SK-N-SH (cell line): ENCODE data around the gene ARRDC3. TPM values are rescaled to one million over a fixed set of nuclear protein-coding genes. Genes with fewer than 3 reads are reported as not detected.

Experiments used
- CTCF ChIA-PET: fragments of 300-600, 350-600 bp; formaldehyde crosslinking; extraction: SDS; loops from one replicate; lab custom pipeline; 2021; lab: Yijun Ruan, JAX
- POLR2A ChIA-PET: fragments of 350-600 bp; sonication (Branson Sonifier 250); formaldehyde crosslinking; extraction: SDS; loops from one replicate; lab custom pipeline; 2020; ENCODE audit warnings: antibody characterized with exemption, inconsistent platforms; lab: Yijun Ruan, JAX
- DNase-seq: peaks from one replicate; pipeline ENCODE4 v3.0.0; 2012
- H2AFZ ChIP-seq: fragments of 200-600 bp; sonication (generic); 2 replicates; pipeline ENCODE4 v1.8.1; 2016; ENCODE audit warnings: antibody characterized with exemption, mild to moderate bottlenecking, low read depth
- H3F3A ChIP-seq: fragments of 200-600 bp; sonication (generic); replicated peaks from 2 replicates; pipeline ENCODE3; 2016; ENCODE audit warnings: antibody characterized with exemption, mild to moderate bottlenecking; ENCODE audit not compliant: insufficient read depth
- H3K27ac ChIP-seq, 2 experiments: fragments of 200-500 bp in 1 of 2; fragments of 200-600 bp in 1 of 2; sonication (Bioruptor generic) in 1 of 2; sonication (generic), shearing (Covaris generic) in 1 of 2; 2 replicates each; pipeline versions ENCODE4 v1.5.1 to v1.6.1; 2014 to 2016; ENCODE audit warnings: low read depth in 2 of 2, inconsistent platforms in 1 of 2, low read length in 1 of 2, mild to moderate bottlenecking in 1 of 2, mixed read lengths in 1 of 2
- H3K27me3 ChIP-seq: fragments of 200-600 bp; sonication (generic), shearing (Covaris generic); 2 replicates; pipeline ENCODE4 v1.6.1; 2016; ENCODE audit warnings: mixed run types; ENCODE audit not compliant: insufficient read depth
- H3K36me3 ChIP-seq, 2 experiments: fragments of 200-500 bp in 1 of 2; fragments of 200-600 bp in 1 of 2; sonication (Bioruptor generic) in 1 of 2; sonication (generic) in 1 of 2; replicated peaks in 1 of 2; 2 replicates each; pipeline versions ENCODE3 to v1.5.1; 2014 to 2016; ENCODE audit warnings: low read length in 1 of 2, mild to moderate bottlenecking in 1 of 2; ENCODE audit not compliant: insufficient read depth in 2 of 2, control insufficient read depth in 1 of 2
- H3K4me1 ChIP-seq, 2 experiments: fragments of 200-500 bp in 1 of 2; fragments of 200-600 bp in 1 of 2; sonication (Bioruptor generic) in 1 of 2; sonication (generic), shearing (Covaris generic) in 1 of 2; 2 replicates each; pipeline versions ENCODE4 v1.5.1 to v1.6.1; 2014 to 2016; ENCODE audit warnings: low read depth in 1 of 2, low read length in 1 of 2, mixed run types in 1 of 2; ENCODE audit not compliant: insufficient read depth in 2 of 2, control insufficient read depth in 1 of 2
- H3K4me2 ChIP-seq: fragments of 200-600 bp; sonication (generic), shearing (Covaris generic); 2 replicates; pipeline ENCODE4 v1.6.1; 2017; ENCODE audit warnings: mixed run types
- H3K4me3 ChIP-seq, 2 experiments: fragments of 200-500 bp in 1 of 2; fragments of 200-600 bp in 1 of 2; sonication (Bioruptor generic) in 1 of 2; sonication (generic), shearing (Covaris generic) in 1 of 2; 2 replicates each; pipeline versions ENCODE4 v1.5.1 to v1.8.1; 2014 to 2016; ENCODE audit warnings: low read depth in 2 of 2, inconsistent platforms in 1 of 2, low read length in 1 of 2, mild to moderate bottlenecking in 1 of 2, mixed read lengths in 1 of 2, moderate library complexity in 1 of 2
- H3K79me2 ChIP-seq: fragments of 200-600 bp; sonication (generic); 2 replicates; pipeline ENCODE4 v1.8.1; 2017; ENCODE audit warnings: mild to moderate bottlenecking; ENCODE audit not compliant: insufficient read depth
- H3K9ac ChIP-seq: fragments of 200-600 bp; sonication (generic); 2 replicates; pipeline ENCODE4 v1.6.1; 2017; ENCODE audit warnings: mixed run types
- H3K9me2 ChIP-seq: fragments of 200-600 bp; sonication (generic); 2 replicates; pipeline ENCODE4 v1.6.1; 2017; ENCODE audit warnings: mixed run types
- H3K9me3 ChIP-seq: fragments of 200-600 bp; sonication (generic); 2 replicates; pipeline ENCODE4 v1.6.1; 2017; ENCODE audit warnings: mixed run types, mild to moderate bottlenecking, moderate library complexity
- H4K20me1 ChIP-seq: fragments of 200-600 bp; sonication (generic); 2 replicates; pipeline ENCODE4 v1.6.1; 2017; ENCODE audit warnings: mild to moderate bottlenecking, mixed run types; ENCODE audit not compliant: insufficient read depth
- EP300 ChIP-seq, 2 experiments: IDR thresholded peaks; 2 replicates each; pipeline versions ENCODE4 v1.4.0 to v1.6.1; 2012; ENCODE audit warnings: borderline replicate concordance in 1 of 2, low read depth in 1 of 2, low read length in 1 of 2
- EZH2phosphoT487 ChIP-seq: fragments of 200-600 bp; sonication (generic); IDR thresholded peaks from 2 replicates; pipeline ENCODE4 v1.6.1; 2017; ENCODE audit warnings: low read depth, mixed run types, mild to moderate bottlenecking, antibody characterized with exemption, moderate library complexity, borderline replicate concordance
- JUND ChIP-seq: IDR thresholded peaks from 2 replicates; pipeline ENCODE4 v1.4.0; 2012
- MXI1 ChIP-seq: IDR thresholded peaks from 2 replicates; pipeline ENCODE4 v1.6.1; 2012; ENCODE audit warnings: mild to moderate bottlenecking, low read depth, low read length, improper control_type of control experiment
- PBX3 ChIP-seq: IDR thresholded peaks from 2 replicates; pipeline ENCODE4; 2012
- POLR2AphosphoS5 ChIP-seq: IDR thresholded peaks from 2 replicates; pipeline ENCODE4 v1.6.1; 2012; ENCODE audit warnings: low read depth, low read length
- RAD21 ChIP-seq: IDR thresholded peaks from 2 replicates; pipeline ENCODE4 v1.6.1; 2012; ENCODE audit warnings: mild to moderate bottlenecking, low read length
- RFX5 ChIP-seq: IDR thresholded peaks from 2 replicates; pipeline ENCODE4 v1.6.1; 2012; ENCODE audit warnings: mild to moderate bottlenecking, improper control_type of control experiment, low read length
- SIN3A ChIP-seq: IDR thresholded peaks from 2 replicates; pipeline ENCODE4 v1.6.1; 2012; ENCODE audit warnings: low read depth, mild to moderate bottlenecking, low read length, moderate library complexity, borderline replicate concordance
- SMC3 ChIP-seq: IDR thresholded peaks from 2 replicates; pipeline ENCODE4 v1.6.1; 2012; ENCODE audit warnings: low read depth, low read length, improper control_type of control experiment
- TAF1 ChIP-seq: IDR thresholded peaks from 2 replicates; pipeline ENCODE4 v1.6.1; 2012; ENCODE audit warnings: low read depth, mild to moderate bottlenecking, low read length, moderate library complexity, borderline replicate concordance
- TCF12 ChIP-seq: IDR thresholded peaks from 2 replicates; pipeline ENCODE4 v1.4.0; 2012
- TEAD4 ChIP-seq: IDR thresholded peaks from 2 replicates; pipeline ENCODE4 v1.4.0; 2012; ENCODE audit warnings: mild to moderate bottlenecking, borderline replicate concordance; ENCODE audit not compliant: insufficient read depth
- USF2 ChIP-seq: fragments of 150-350 bp; IDR thresholded peaks from 2 replicates; pipeline ENCODE4 v1.6.1; 2017; ENCODE audit warnings: antibody characterized with exemption, low read length, low read depth, borderline replicate concordance
- YY1 ChIP-seq: IDR thresholded peaks from 2 replicates; pipeline ENCODE4 v1.4.0; 2012; ENCODE audit warnings: low read depth, mild to moderate bottlenecking
- WGBS: methylation state at CpG from one replicate; pipeline ENCODE4 v1.1.6; 2017; ENCODE audit warnings: low lambda C conversion rate; 5-methylcytosine and 5-hydroxymethylcytosine counted together
- polyA plus RNA-seq, 3 experiments: library from polyadenylated mRNA; depleted of rRNA; stranded (reverse); fragments of >200 nt; gene quantifications; 2 replicates each; pipeline ENCODE4 v1.2.3, GENCODE V29; 2012
- TF ChIP-seq, protein P1 (sequence below): IDR thresholded peaks from 2 replicates; pipeline ENCODE4 v1.4.0; 2012; ENCODE audit warnings: low read depth, borderline replicate concordance
- TF ChIP-seq, protein P2 (sequence below): IDR thresholded peaks from 2 replicates; pipeline ENCODE4 v1.6.1; 2012; ENCODE audit warnings: mild to moderate bottlenecking, low read depth, low read length, moderate library complexity
- TF ChIP-seq, protein P3 (sequence below): IDR thresholded peaks from 2 replicates; pipeline ENCODE4 v1.4.0; 2012; ENCODE audit warnings: low read depth

ARRDC3 gene
- polyA plus RNA-seq, 1 of the 3 experiments (the other 2 are of a cell fraction): 26.0 TPM

GRCh38 chr5:91381774-91382359 is 1.2 kb downstream of the ARRDC3 start:
- peaks cover 17 to 25% of the 10 kb centered on the region in 2 experiments for H3K36me3 ChIP-seq
- peaks cover 62% of the 10 kb centered on the region for H3K79me2 ChIP-seq
- H3F3A ChIP-seq: peaks cover 47% of the 10 kb centered on the region
- H3K9me2 ChIP-seq: no peaks in the 10 kb centered on the region
- H3K4me2 ChIP-seq: peak overlapping the region; percentile 82
- 1% methylated on average over 10 of the region's 10 CpGs for WGBS
- peaks cover 14% of the 10 kb centered on the region in 2 experiments; a peak in 3 of 4 replicates for H3K4me1 ChIP-seq
- DNase-seq: peak; percentile 69
- H3K9me3 ChIP-seq: no peaks in the 10 kb centered on the region
- ChIA-PET POLR2A (interaction anchor here (0.9 to 1.9 kb wide), 5 partner anchors 29 to 399 kb away, joined by 4 to 16 read pairs (median 8); no protein-coding TSS in a partner anchor), CTCF (interaction anchor here (1.7 to 7.2 kb wide), 3 partner anchors 12 to 448 kb away, joined by 4 to 128 read pairs (median 91); no protein-coding TSS in a partner anchor)
- no peak overlapping the region for H2AFZ ChIP-seq
- no peaks in the 10 kb centered on the region for H3K27me3 ChIP-seq
- H3K9ac ChIP-seq: peak overlapping the region; percentile 100
- TF ChIP-seq TAF1 (peak; percentile 87), YY1 (no peak), RAD21 (no peak), PBX3 (0 out of 2 replicates have a peak, but pooled peaks have one; percentile 12), SMC3 (no peak), MXI1 (peak; percentile 52; the same call in 1 of the 2 replicates), USF2 (peak; percentile 68), EZH2phosphoT487 (no peak), RFX5 (0 out of 2 replicates have a peak, but pooled peaks have one; percentile 58), TCF12 (peak; percentile 21; the same call in 1 of the 2 replicates), EP300 (IDR thresholded peaks at IDR 0.05; ENCODE audit: borderline replicate concordance in 1 of 2, low read depth in 1 of 2, low read length in 1 of 2) (peak in 1 of 2 experiments; percentile 32; a peak in 1 of 4 replicates), TEAD4 (no peak), SIN3A (peak; percentile 48), JUND (no peak), POLR2AphosphoS5 (peak; percentile 90)
- TF ChIP-seq, protein P1, sequence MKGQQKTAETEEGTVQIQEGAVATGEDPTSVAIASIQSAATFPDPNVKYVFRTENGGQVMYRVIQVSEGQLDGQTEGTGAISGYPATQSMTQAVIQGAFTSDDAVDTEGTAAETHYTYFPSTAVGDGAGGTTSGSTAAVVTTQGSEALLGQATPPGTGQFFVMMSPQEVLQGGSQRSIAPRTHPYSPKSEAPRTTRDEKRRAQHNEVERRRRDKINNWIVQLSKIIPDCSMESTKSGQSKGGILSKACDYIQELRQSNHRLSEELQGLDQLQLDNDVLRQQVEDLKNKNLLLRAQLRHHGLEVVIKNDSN: peak; percentile 90
- TF ChIP-seq, protein P2, sequence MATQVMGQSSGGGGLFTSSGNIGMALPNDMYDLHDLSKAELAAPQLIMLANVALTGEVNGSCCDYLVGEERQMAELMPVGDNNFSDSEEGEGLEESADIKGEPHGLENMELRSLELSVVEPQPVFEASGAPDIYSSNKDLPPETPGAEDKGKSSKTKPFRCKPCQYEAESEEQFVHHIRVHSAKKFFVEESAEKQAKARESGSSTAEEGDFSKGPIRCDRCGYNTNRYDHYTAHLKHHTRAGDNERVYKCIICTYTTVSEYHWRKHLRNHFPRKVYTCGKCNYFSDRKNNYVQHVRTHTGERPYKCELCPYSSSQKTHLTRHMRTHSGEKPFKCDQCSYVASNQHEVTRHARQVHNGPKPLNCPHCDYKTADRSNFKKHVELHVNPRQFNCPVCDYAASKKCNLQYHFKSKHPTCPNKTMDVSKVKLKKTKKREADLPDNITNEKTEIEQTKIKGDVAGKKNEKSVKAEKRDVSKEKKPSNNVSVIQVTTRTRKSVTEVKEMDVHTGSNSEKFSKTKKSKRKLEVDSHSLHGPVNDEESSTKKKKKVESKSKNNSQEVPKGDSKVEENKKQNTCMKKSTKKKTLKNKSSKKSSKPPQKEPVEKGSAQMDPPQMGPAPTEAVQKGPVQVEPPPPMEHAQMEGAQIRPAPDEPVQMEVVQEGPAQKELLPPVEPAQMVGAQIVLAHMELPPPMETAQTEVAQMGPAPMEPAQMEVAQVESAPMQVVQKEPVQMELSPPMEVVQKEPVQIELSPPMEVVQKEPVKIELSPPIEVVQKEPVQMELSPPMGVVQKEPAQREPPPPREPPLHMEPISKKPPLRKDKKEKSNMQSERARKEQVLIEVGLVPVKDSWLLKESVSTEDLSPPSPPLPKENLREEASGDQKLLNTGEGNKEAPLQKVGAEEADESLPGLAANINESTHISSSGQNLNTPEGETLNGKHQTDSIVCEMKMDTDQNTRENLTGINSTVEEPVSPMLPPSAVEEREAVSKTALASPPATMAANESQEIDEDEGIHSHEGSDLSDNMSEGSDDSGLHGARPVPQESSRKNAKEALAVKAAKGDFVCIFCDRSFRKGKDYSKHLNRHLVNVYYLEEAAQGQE: peak; percentile 44; the same call in 1 of the 2 replicates
- TF ChIP-seq, protein P3, sequence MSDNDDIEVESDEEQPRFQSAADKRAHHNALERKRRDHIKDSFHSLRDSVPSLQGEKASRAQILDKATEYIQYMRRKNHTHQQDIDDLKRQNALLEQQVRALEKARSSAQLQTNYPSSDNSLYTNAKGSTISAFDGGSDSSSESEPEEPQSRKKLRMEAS: 0 out of 2 replicates have a peak, but pooled peaks have one; percentile 25
- TF ChIP-seq, all 33 proteins: peak for 12
- H3K27ac ChIP-seq: peak overlapping the region; percentile 100
- H4K20me1 ChIP-seq: peaks cover 15% of the 10 kb centered on the region; the same call in 1 of the 2 replicates
- H3K4me3 ChIP-seq: peak overlapping the region; percentile 89 to 94
